GM18861 (cell line): Measurements from ENCODE around the gene MEX3B.

ENCODE experiments used
- ATAC-seq: cut with Tn5 transposase; IDR thresholded peaks from one replicate; pipeline ENCODE4 v1.9.1; 2021; ENCODE audit not compliant: unreplicated experiment

Gene MEX3B

DNA sequence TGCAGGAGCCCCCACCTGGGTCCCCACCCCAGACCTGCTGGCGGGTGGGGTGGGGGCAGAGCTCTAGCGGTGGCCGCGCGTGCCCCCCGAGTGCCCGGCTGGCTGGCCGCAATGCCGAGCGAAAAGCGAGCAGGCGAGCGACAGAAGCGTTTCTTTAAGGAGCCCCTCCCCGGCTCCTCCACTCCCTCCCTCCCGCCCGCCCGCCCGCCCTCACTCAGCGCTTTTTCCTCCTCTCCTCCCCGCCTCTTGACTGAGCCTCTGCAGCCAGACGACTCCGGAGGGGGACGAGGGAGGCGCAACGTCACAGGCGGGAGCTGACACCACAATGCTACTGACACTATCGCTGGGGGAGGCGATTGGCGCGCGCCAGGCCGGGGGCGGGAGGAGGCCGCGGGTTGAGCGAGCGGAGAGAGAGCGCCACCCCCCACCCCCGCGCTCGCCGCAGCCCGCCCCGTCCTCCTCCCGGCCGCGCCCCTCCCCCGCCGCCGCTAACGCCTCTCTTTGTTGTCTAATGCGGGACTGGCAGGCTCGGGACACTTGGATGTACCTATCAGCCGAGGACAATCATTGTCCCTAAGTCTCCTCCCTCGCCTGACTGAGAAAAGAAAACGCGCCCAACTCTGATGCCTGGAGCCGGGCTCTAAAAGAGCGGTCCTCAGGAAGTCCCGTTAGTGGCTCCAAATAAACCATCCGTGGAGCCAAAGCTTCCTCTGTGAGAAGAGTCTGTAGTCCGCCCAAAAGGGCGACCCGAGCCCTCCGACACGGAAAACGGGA is at the start of gene MEX3B:
TSS of gene MEX3B (minus strand) at position 127 of the 774 bp plus-strand sequence. CDS start 313 bp downstream, outside the sequence.
- ATAC-seq = peak; percentile 45

DNA sequence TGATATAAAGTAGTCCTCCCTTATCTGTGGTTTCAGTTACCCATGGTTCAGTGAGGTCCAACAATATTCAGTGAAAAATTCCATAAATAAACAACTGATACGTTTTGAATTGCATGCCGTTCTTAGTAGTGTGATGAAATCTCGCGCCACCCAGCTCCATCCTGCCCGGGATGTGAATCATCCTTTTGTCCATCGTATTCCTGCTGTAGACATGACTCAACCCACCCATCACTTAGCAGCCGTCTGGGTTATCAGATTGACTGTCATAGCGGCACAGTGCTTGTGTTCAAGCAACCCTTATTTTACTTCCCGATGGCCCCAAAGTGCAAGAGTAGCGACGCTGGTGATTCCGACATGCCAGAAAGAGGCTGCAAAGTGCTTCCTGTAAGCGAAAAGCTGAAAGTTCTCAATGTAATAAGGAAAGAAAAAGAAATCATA is 48.0 kb upstream of the MEX3B start:
- no peak for ATAC-seq

GRCh38 chr15:82093325-82093724 is 47.5 kb upstream of the MEX3B start:
- no peak for ATAC-seq

- ATAC-seq = no peak
These were observed 45.9 kb upstream of the MEX3B start for GRCh38 chr15:82091636-82092140.

GRCh38 chr15:82086243-82086995 is 40.6 kb upstream of the MEX3B start:
- ATAC-seq = no peak

DNA sequence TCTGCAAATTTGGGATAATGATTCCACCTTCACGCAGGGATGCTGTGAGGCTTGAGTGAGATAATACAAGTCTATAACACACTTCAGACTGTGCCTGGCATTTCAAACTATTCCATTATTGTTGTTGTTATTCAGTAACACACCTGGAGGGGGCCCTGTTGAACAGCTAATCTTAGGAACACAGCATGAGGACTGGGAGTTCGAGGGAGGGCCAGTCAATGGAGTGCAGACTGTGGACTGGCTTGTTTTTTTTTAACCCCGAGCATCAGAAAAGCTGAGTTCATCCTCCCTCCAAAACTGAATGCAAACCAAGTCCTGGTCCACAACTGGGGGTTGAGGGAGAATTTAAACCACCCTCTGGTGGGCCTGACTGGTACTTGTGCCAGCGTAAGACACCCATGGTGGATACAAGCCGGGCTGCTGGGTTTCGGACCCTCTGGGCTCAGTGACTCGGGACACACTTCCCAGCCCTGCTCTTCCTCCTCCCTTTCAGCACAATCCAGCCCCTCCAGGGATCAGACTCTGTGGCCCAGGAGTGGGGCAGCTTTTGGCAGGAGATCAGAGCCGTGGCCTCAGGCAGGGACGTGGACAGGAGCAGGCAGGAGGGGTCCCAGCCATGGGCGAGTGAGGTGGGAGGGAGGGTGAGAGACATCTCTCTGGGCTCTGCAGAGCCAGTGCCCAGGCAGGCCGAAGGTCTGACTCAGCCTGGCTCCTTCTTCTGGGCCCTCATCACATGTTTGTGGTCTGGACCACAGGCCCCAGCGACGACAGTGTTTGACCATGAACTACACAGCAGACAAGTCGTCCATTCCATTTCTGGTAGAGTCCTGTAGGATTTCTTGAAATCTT is 36.3 kb upstream of the MEX3B start:
- ATAC-seq = no peak

DNA sequence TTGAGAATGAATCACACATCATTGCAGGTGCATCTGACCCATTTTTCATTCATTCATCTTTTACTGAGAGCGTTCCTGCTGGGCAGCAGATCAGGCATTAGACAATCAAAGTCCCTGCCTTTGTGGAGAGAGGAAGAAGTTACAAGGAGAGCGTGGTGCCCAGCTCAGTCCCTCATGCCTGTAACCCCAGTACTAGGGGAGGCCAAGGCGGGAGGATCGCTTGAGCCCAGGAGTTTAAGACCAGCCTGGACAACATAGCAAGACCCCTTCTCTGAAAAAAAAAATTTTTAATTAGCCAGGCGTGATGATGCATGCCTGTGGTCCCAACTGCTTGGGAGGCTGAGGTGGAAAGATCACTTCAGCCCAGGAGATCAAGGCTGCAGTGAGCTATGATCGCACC is 35.0 kb upstream of the MEX3B start:
- no peak for ATAC-seq

- ATAC-seq = no peak
These were observed 33.9 kb upstream of the MEX3B start for GRCh38 chr15:82079736-82080135.

DNA sequence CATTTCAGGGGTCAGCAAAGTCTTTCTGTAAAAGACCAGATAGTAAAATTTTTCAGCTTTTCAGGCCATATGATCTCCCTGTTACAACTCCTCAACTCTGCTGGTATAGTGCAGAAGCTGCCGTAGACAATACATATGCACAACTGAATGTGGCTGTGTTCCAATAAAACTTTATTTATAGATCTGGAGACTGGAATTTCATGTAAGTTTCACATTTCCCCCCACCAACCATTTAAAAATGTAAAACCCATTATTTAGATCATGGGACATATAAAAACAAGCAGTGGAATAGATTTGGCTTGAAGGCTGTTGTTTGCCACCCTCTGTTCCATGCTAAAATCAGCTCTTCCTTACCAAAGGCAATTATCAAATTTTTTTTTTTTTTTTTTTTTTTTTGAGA is 28.8 kb upstream of the MEX3B start:
- no peak for ATAC-seq

DNA sequence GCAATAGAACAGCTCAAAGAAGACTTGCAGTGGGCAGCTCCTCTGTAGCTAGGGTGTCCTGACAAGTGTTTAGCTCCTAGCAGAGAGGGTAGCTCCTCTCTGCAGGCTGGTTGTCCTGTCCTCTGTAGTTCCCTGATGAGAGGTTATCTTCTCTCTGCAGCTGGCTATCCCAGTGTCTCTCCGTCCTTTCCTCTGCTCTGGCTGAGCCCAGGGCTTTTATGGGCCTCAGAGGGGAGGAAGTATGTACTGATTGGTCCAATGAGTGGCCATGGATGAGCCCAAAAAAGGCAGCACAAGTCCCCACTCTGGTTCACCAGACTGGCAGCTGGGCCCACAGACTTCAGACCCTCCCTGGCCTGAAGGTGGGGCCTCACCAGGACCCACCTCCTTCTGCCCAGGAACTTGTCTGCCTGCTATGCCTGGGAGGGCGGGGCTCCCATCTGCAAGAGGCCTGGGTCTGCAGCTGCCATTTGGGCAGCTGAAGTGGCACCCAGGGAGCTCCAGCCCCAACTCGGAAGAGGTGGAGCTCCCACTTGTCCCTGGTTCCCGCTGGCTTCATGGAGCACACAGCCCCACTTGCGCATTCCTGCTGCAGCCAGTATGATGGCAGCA is 27.2 kb upstream of the MEX3B start:
- ATAC-seq = no peak

- no peak for ATAC-seq
These were observed 20.6 kb upstream of the MEX3B start for GRCh38 chr15:82066455-82066854.

DNA sequence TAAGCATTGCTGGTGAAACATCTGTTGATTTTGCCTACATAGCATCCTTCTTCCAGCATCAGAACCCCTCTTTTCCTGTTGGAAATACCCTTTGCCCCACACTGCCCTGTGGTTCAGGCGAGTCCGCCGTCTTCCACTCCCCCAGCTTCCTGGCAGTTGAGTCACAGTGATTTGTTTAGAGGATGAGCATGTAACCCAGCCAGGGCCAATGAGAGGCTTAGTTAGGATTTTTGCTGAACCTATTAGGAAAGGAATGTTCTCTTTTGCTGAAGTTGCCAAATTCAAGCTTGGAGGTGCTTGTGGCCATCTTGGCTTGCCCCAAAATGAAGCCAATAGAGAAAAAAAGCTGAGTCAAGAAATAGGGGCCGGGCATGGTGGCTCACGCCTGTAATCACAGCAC is 19.0 kb upstream of the MEX3B start:
- ATAC-seq = no peak

- ATAC-seq = no peak
These were observed 16.9 kb upstream of the MEX3B start for GRCh38 chr15:82062479-82063454.

DNA sequence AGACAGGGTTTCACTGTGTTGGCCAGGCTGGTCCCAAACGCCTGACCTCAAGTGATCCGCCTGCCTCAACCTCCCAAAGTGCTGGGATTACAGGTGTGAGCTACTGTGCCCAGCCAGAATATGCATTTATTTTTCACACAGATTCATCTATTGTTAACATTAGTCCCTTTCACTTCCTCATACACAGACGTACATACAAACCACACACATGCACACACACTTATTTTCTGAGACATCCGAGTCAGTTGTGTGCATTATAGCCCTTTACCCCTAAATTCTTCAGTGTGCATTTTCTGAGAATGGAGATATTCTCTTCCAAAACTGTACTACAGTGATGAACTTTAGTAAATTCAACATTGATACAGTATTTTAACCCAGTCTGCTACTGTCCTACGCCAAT is 15.0 kb upstream of the MEX3B start:
- no peak for ATAC-seq

DNA sequence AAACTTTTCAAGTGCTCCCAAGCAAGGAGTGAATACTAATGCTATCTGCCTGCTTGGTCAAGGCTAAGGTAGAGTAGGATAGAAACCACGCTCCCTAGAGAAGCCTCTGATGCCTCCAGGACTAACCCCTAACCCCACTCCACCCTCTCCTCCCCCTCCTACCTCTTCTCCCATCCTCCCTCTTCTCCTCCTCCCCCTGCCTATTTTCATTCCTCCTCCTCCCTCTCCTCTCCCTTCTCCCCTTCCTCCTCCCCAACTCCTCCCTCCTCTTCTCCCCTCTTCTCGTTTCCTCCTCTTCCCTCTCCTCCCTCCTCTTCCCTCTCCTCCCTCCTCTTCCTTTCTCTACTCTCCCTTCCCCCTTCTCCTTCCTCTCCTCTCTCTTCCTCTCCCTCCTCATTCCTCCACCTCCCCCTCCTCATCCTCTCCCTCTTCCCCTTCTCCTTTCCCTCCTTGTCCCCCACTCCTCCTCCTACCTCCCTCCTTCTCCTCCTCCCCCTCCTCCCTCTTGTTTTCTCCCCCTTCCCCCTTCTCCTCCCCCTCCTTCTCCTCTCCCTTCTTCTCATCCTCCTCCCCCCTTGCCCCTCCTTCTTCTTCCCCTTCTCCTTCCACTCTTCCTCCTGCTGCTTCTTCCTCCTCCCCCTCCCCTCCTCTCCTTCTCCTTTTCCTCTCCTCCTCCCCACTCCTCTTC is 12.8 kb upstream of the MEX3B start:
- ATAC-seq = no peak

- no peak for ATAC-seq
These were observed 12.2 kb upstream of the MEX3B start for GRCh38 chr15:82058026-82058425.

GRCh38 chr15:82056958-82057823 is 11.4 kb upstream of the MEX3B start:
- ATAC-seq = no peak

- ATAC-seq = no peak
These were observed 6.9 kb upstream of the MEX3B start for GRCh38 chr15:82052751-82053150.
